HCT116 (cell line): Measurements from ENCODE around the gene SOX18. TPM values are rescaled to one million over a fixed set of nuclear protein-coding genes. Genes with fewer than 3 reads are reported as not detected.

Experiments used
- ATAC-seq: fragments of 200-7000 bp; cut with Tn5 transposase; 2 replicates; pipeline ENCODE4 v1.9.1; 2020; ENCODE audit warnings: mild to moderate bottlenecking, moderate library complexity
- BruUV-seq: library from RNA; stranded (reverse); fragments of 400-500 nt; replicated peaks from 2 replicates; lab custom pipeline; 2021; lab: Mats Ljungman, UMichigan
- CTCF ChIA-PET: fragments of 300-600 bp; sonication (Branson Sonifier 250); formaldehyde crosslinking; loops from one replicate; lab custom pipeline; 2021; ENCODE audit warnings: antibody characterized with exemption; lab: Charles Lee
- POLR2A ChIA-PET: fragments of 300-600, 350-600 bp; sonication (Branson Sonifier 250); formaldehyde crosslinking; loops from one replicate; lab custom pipeline; 2021; ENCODE audit warnings: antibody characterized with exemption; lab: Charles Lee
- RAD21 ChIA-PET, 2 experiments: fragments of 300-600 bp; sonication (Branson Sonifier 250); formaldehyde crosslinking; loops; one replicate each; lab custom pipeline; 2023; ENCODE audit warnings: low total read pairs in 2 of 2; ENCODE audit not compliant: uncharacterized antibody in 2 of 2, unreplicated experiment in 2 of 2, low non-redundant PET in 1 of 2; lab: Charles Lee
- DNase-seq: peaks from one replicate; pipeline ENCODE4 v3.0.0-alpha.2; 2010; ENCODE audit warnings: low read depth, low spot score
- H2AFZ ChIP-seq: fragments of 200-600 bp; shearing (Covaris generic), sonication (generic); 2 replicates; pipeline ENCODE4 v1.6.1; 2017; ENCODE audit warnings: low read depth, mixed run types, mixed read lengths, antibody characterized with exemption, low read length; ENCODE audit not compliant: poor library complexity, severe bottlenecking
- H3K27ac ChIP-seq: 2 replicates; pipeline ENCODE4 v1.5.1; 2012; ENCODE audit warnings: low read depth, low read length
- H3K27me3 ChIP-seq: fragments of 200-600 bp; sonication (generic); 2 replicates; pipeline ENCODE4 v1.6.1; 2016; ENCODE audit warnings: mixed run types, low read length, mixed read lengths; ENCODE audit not compliant: insufficient read depth
- H3K36me3 ChIP-seq, 2 experiments: fragments of 200-500 bp in 1 of 2; fragments of 200-600 bp in 1 of 2; sonication (Bioruptor generic) in 1 of 2; sonication (generic) in 1 of 2; 2 replicates each; pipeline versions ENCODE4 v1.5.1 to v1.6.1; 2014 to 2016; ENCODE audit warnings: low read length in 2 of 2, inconsistent platforms in 1 of 2, mixed read lengths in 1 of 2, mixed run types in 1 of 2; ENCODE audit not compliant: insufficient read depth in 2 of 2, control insufficient read depth in 1 of 2
- H3K4me1 ChIP-seq, 2 experiments: fragments of 200-600 bp in 1 of 2; sonication (generic) in 1 of 2; 2 replicates each; pipeline versions ENCODE4 v1.5.1 to v1.6.1; 2012 to 2017; ENCODE audit warnings: low read length in 2 of 2, inconsistent platforms in 1 of 2, mild to moderate bottlenecking in 1 of 2, mixed read lengths in 1 of 2, mixed run types in 1 of 2, moderate library complexity in 1 of 2; ENCODE audit not compliant: insufficient read depth in 2 of 2, control insufficient read depth in 1 of 2
- H3K4me2 ChIP-seq: fragments of 200-600 bp; sonication (generic); 2 replicates; pipeline ENCODE4 v1.6.1; 2017; ENCODE audit warnings: mixed run types, low read length, mixed read lengths
- H3K4me3 ChIP-seq, 2 experiments: fragments of 200-600 bp in 1 of 2; sonication (generic) in 1 of 2; replicated peaks in 1 of 2; 2 replicates each; pipeline ENCODE4 v1.5.1; 2011 to 2016; ENCODE audit warnings: low read length in 2 of 2, control low read depth in 1 of 2, low read depth in 1 of 2, mild to moderate bottlenecking in 1 of 2, mixed read lengths in 1 of 2, mixed run types in 1 of 2
- H3K79me2 ChIP-seq: fragments of 200-600 bp; sonication (generic); 2 replicates; pipeline ENCODE4 v1.6.1; 2017; ENCODE audit warnings: mild to moderate bottlenecking, mixed run types, low read length, moderate library complexity, mixed read lengths; ENCODE audit not compliant: insufficient read depth
- H3K9ac ChIP-seq: fragments of 200-600 bp; sonication (generic); 2 replicates; pipeline ENCODE4 v1.6.1; 2016; ENCODE audit warnings: low read length, mixed read lengths
- H3K9me2 ChIP-seq: fragments of 200-600 bp; sonication (generic), shearing (Covaris generic); 2 replicates; pipeline ENCODE4 v1.6.1; 2017; ENCODE audit warnings: mixed run types, mild to moderate bottlenecking, moderate library complexity; ENCODE audit not compliant: insufficient read depth
- H3K9me3 ChIP-seq, 2 experiments: fragments of 200-500 bp in 1 of 2; fragments of 200-600 bp in 1 of 2; sonication (Bioruptor generic) in 1 of 2; sonication (generic) in 1 of 2; 2 replicates each; pipeline ENCODE4 v1.6.1; 2014 to 2017; ENCODE audit warnings: low read length in 2 of 2, mixed read lengths in 2 of 2, inconsistent platforms in 1 of 2, low read depth in 1 of 2, mild to moderate bottlenecking in 1 of 2, mixed run types in 1 of 2, moderate library complexity in 1 of 2; ENCODE audit not compliant: control insufficient read depth in 1 of 2, insufficient read depth in 1 of 2
- H4K20me1 ChIP-seq: fragments of 200-600 bp; sonication (generic), shearing (Covaris generic); 2 replicates; pipeline ENCODE4 v1.6.1; 2017; ENCODE audit warnings: mixed run types, mild to moderate bottlenecking, moderate library complexity; ENCODE audit not compliant: insufficient read depth
- CBX3 ChIP-seq: IDR thresholded peaks from 2 replicates; pipeline ENCODE4 v1.6.1; 2012; ENCODE audit warnings: low read depth
- CEBPB ChIP-seq: IDR thresholded peaks from 2 replicates; pipeline ENCODE4 v1.6.1; 2012; ENCODE audit warnings: low read depth
- EGR1 ChIP-seq: IDR thresholded peaks from 2 replicates; pipeline ENCODE4 v1.6.1; 2012; ENCODE audit warnings: low read depth
- FOSL1 ChIP-seq: IDR thresholded peaks from 2 replicates; pipeline ENCODE4 v1.6.1; 2012; ENCODE audit warnings: low read depth
- JUND ChIP-seq: IDR thresholded peaks from 2 replicates; pipeline ENCODE4 v1.6.1; 2012
- MAX ChIP-seq: IDR thresholded peaks from 2 replicates; pipeline ENCODE4 v1.6.1; 2012
- POLR2A ChIP-seq: IDR thresholded peaks from 2 replicates; pipeline ENCODE4 v1.7.0; 2011; ENCODE audit warnings: borderline replicate concordance; ENCODE audit not compliant: insufficient read depth, insufficient read length; ENCODE audit errors: extremely low read depth
- SP1 ChIP-seq: IDR thresholded peaks from 2 replicates; pipeline ENCODE4 v1.6.1; 2012; ENCODE audit warnings: low read depth
- YY1 ChIP-seq: IDR thresholded peaks from 2 replicates; pipeline ENCODE4 v1.6.1; 2011; ENCODE audit warnings: low read length, low read depth, moderate library complexity, mild to moderate bottlenecking; ENCODE audit not compliant: insufficient replicate concordance; ENCODE audit errors: extremely low read depth
- ZBTB33 ChIP-seq: IDR thresholded peaks from 2 replicates; pipeline ENCODE4 v1.6.1; 2011; ENCODE audit warnings: mild to moderate bottlenecking, low read length, moderate library complexity; ENCODE audit not compliant: insufficient replicate concordance; ENCODE audit errors: extremely low read depth
- ZNF274 ChIP-seq: fragments of 200-500 bp; sonication (Bioruptor generic); IDR thresholded peaks from 2 replicates; pipeline ENCODE4 v1.6.1; 2014; ENCODE audit warnings: mild to moderate bottlenecking, low read depth, low read length, inconsistent platforms
- intact Hi-C: fragments of 100-400 bp; cut with micrococcal nuclease; formaldehyde crosslinking; loops from 2 replicates; pipeline ENCODE4 v1.10.0; 2022
- total RNA-seq: library from RNA; stranded (reverse); gene quantifications from one replicate; pipeline ENCODE4 v1.2.1, GENCODE V29; 2021; ENCODE audit not compliant: unreplicated experiment
- TF ChIP-seq, protein P1 (sequence below): IDR thresholded peaks from 2 replicates; pipeline ENCODE4 v1.6.1; 2012
- TF ChIP-seq, protein P2 (sequence below), 3 experiments: fragments of 200-600 bp in 1 of 3; sonication (generic) in 1 of 3; IDR thresholded peaks in 2 of 3; conservative IDR thresholded peaks in 1 of 3; 2 replicates each; pipeline ENCODE4 v1.5.1; 2012 to 2017; ENCODE audit warnings: low read depth in 2 of 3, low read length in 2 of 3, antibody characterized with exemption in 1 of 3, borderline replicate concordance in 1 of 3, control low read depth in 1 of 3, mild to moderate bottlenecking in 1 of 3, mixed read lengths in 1 of 3, mixed run types in 1 of 3, moderate library complexity in 1 of 3; ENCODE audit not compliant: insufficient read depth in 1 of 3

The SOX18 gene
- total RNA-seq, 1 experiment from 2014 or later, result 3.3 TPM

DNA sequence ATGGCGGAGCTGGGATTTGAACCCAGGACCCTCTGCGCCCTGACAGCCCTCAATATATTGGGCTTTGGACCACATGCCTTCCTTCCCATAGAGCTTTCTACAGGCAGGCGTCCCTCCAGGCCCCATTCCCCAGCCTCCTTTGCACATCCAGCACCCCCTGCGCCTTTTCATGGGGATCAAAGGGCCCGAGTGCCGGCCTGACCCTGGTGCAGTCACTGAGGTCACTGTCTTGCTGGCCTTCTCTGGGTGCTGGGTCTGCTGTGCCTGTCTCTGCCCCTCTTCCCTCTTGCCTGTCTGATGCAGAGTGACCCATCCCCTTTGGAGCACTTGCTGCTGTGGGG is 32.2 kb upstream of the SOX18 start:
- Histone ChIP-seq H2AFZ (no peak overlapping the region), H3K36me3 (no peaks in the 10 kb centered on the region), H3K9me3 (no peaks in the 10 kb centered on the region; a peak in 1 of 4 replicates), H3K9ac (no peak overlapping the region), H3K27ac (no peak overlapping the region), H3K4me3 (no peak overlapping the region), H3K4me1 (peaks cover 14 to 21% of the 10 kb centered on the region in 2 experiments), H3K4me2 (no peak overlapping the region), H3K27me3 (no peaks in the 10 kb centered on the region), H3K9me2 (no peaks in the 10 kb centered on the region), H4K20me1 (no peaks in the 10 kb centered on the region), H3K79me2 (peaks cover 9% of the 10 kb centered on the region; the same call in 1 of the 2 replicates)
- intact Hi-C loops, result no loop called here
- ChIA-PET POLR2A (no interaction called here), RAD21 (no interaction called here), CTCF (interaction anchor here (1.1 kb wide), 1 partner anchor 21 kb away, joined by 3 read pairs; no protein-coding TSS in a partner anchor)
- ATAC-seq (no peak), DNase-seq (no peak)
- BruUV-seq, result no TSS peak
- TF ChIP-seq JUND (no peak), CBX3 (no peak), FOSL1 (no peak), YY1 (no peak), POLR2A (no peak)
- TF ChIP-seq, protein P1, sequence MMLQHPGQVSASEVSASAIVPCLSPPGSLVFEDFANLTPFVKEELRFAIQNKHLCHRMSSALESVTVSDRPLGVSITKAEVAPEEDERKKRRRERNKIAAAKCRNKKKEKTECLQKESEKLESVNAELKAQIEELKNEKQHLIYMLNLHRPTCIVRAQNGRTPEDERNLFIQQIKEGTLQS, result no peak

GRCh38 chr20:64080813-64081623 is 31.6 kb upstream of the SOX18 start:
- no TSS peak for BruUV-seq
- intact Hi-C loops, result no loop called here
- TF ChIP-seq CEBPB, result no peak
- no peak for TF ChIP-seq SP1
- no peak for TF ChIP-seq YY1
- TF ChIP-seq CBX3, result no peak
- TF ChIP-seq FOSL1, result no peak
- TF ChIP-seq, protein P2, sequence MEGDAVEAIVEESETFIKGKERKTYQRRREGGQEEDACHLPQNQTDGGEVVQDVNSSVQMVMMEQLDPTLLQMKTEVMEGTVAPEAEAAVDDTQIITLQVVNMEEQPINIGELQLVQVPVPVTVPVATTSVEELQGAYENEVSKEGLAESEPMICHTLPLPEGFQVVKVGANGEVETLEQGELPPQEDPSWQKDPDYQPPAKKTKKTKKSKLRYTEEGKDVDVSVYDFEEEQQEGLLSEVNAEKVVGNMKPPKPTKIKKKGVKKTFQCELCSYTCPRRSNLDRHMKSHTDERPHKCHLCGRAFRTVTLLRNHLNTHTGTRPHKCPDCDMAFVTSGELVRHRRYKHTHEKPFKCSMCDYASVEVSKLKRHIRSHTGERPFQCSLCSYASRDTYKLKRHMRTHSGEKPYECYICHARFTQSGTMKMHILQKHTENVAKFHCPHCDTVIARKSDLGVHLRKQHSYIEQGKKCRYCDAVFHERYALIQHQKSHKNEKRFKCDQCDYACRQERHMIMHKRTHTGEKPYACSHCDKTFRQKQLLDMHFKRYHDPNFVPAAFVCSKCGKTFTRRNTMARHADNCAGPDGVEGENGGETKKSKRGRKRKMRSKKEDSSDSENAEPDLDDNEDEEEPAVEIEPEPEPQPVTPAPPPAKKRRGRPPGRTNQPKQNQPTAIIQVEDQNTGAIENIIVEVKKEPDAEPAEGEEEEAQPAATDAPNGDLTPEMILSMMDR (IDR thresholded peaks at IDR 0.05 in 2 of 3, conservative IDR thresholded peaks at IDR 0.05 in 1 of 3; ENCODE audit: borderline replicate concordance in 1 of 3, insufficient read depth in 1 of 3, low read depth in 2 of 3, low read length in 2 of 3), result no peak
- TF ChIP-seq, protein P1, result no peak
- no peak for TF ChIP-seq EGR1
- no peak for TF ChIP-seq ZBTB33
- no peak for TF ChIP-seq ZNF274
- no peak for TF ChIP-seq MAX
- Histone ChIP-seq H3K4me3 (no peak overlapping the region), H3K27ac (peak overlapping the region; percentile 67; the same call in 1 of the 2 replicates), H3K36me3 (no peaks in the 10 kb centered on the region), H3K4me2 (no peak overlapping the region), H3K9me3 (no peaks in the 10 kb centered on the region), H3K9me2 (no peaks in the 10 kb centered on the region), H3K9ac (no peak overlapping the region), H3K4me1 (peaks cover 14 to 21% of the 10 kb centered on the region in 2 experiments), H3K79me2 (peaks cover 9% of the 10 kb centered on the region; the same call in 1 of the 2 replicates), H4K20me1 (no peaks in the 10 kb centered on the region), H2AFZ (no peak overlapping the region), H3K27me3 (no peaks in the 10 kb centered on the region)
- ATAC-seq (no peak), DNase-seq (no peak)
- ChIA-PET POLR2A (no interaction called here), RAD21 (no interaction called here), CTCF (interaction anchor here (1.1 kb wide), 1 partner anchor 21 kb away, joined by 3 read pairs; no protein-coding TSS in a partner anchor)
